ENCODE measurements around the gene MYD88. TPM values are rescaled to one million over a fixed set of nuclear protein-coding genes. Genes with fewer than 3 reads are reported as not detected.

MYD88 gene
- polyA plus RNA-seq, 1 experiment: 32.4 TPM

DNA sequence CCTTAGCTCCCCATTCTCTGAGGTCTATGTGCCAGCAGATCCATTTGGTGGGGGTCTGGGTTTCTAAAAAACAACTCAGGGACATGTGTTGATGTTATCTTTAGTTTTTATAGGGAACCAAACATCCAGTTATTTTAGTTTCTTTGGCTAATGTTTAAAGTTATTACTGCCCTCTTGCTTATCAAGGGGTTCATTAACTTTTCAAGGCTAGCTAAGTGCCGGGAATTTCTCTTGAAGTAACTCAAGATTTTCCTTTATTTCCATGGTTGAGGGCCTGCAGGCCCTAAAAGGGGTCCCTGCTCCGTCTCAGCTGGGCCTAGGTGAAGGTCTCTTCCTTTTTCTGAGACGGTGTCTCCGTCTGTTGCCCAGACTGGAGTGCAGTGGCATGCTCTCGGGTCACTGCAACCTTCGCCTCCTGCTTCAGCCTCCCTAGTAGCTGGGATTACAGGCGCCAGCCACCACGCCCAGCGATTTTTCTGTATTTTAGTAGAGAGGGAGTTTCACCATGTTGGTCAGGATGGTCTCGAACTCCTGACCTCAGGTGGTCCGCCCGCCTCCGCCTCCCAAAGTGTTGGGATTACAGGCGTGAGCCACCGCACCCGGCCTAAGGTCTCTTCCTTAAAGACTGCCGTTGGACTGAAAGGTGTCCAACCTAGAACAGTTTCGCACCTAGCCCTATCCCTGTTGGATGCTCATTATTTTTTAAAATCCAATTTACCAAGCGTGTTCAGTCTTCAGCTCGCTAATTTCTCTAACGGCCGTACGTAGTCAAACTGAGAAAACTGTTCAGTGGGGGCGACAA is 25.6 kb downstream of the MYD88 start:
- H3K27me3 ChIP-seq (ENCODE audit: control insufficient read depth, insufficient read depth, low read length): no peaks in the 10 kb centered on the region
- ChIA-PET POLR2A (interaction anchor here (0.6 to 3.8 kb wide), 6 partner anchors 8 to 83 kb away, joined by 3 to 27 read pairs (median 4); partner anchors contain the start of gene ACAA1), CTCF (interaction anchor here (0.6 to 1.6 kb wide), 3 partner anchors 11 to 353 kb away, joined by 4 to 6 read pairs (median 5); partner anchors contain the start of gene XYLB)
- peak overlapping the region; percentile 89 for H3K27ac ChIP-seq (ENCODE audit: low read depth, low read length)
- H3K9me3 ChIP-seq (ENCODE audit: control insufficient read depth, insufficient read depth, low read length): no peaks in the 10 kb centered on the region; the same call in 1 of the 2 replicates
- no peak for DNase-seq (ENCODE audit: low read depth, low spot score)
- TF ChIP-seq, protein P1, sequence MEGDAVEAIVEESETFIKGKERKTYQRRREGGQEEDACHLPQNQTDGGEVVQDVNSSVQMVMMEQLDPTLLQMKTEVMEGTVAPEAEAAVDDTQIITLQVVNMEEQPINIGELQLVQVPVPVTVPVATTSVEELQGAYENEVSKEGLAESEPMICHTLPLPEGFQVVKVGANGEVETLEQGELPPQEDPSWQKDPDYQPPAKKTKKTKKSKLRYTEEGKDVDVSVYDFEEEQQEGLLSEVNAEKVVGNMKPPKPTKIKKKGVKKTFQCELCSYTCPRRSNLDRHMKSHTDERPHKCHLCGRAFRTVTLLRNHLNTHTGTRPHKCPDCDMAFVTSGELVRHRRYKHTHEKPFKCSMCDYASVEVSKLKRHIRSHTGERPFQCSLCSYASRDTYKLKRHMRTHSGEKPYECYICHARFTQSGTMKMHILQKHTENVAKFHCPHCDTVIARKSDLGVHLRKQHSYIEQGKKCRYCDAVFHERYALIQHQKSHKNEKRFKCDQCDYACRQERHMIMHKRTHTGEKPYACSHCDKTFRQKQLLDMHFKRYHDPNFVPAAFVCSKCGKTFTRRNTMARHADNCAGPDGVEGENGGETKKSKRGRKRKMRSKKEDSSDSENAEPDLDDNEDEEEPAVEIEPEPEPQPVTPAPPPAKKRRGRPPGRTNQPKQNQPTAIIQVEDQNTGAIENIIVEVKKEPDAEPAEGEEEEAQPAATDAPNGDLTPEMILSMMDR (IDR thresholded peaks at IDR 0.05; ENCODE audit: low read depth, low read length): no peak
- peak overlapping the region; percentile 87 for H3K4me3 ChIP-seq (ENCODE audit: low read depth, low read length)

- CTCF ChIA-PET: interaction anchor here (0.6 to 1.2 kb wide), 2 partner anchors 354 to 357 kb away, joined by 3 to 5 read pairs; no protein-coding TSS in a partner anchor
- peak overlapping the region; percentile 89 for H3K27ac ChIP-seq (ENCODE audit: low read depth, low read length)
These were observed 26.1 kb downstream of the MYD88 start for GRCh38 chr3:38164643-38164951.

DNA sequence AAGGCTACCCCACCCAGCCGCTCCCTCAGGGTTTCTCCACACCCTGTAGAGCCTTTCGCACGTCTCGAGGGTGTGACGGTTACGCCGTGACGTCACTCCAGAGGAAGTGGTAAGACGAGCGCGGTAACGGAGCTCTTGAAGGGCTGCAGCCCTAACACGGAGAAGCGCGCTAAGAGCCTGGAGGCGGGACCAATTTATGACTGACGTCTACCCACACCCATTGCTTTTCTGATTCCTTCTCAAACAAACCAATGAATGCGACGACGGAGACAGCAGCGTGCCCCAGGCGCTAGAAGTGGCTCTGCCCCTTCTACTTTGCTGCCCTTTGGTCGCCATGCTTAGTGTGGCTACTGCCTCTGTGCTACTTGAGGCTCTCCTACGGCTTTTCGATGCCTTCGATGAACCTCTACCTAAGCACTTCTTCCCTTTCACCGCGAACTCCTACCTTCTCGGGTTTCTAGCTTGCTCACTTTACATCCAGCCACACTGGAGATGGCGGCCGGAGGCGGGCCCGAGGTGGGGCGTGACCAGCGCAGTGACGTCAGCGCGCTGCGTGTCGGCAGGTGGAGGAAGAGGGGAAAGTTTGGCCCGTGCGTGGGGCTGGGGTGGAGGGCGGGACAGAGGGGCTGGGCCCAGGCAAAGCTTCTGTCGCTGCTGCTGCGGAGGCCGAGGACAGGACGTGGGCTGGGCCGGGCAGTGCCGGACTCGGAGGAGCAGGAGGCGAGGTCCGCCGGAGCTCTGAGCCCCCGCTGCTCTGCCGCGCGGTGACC is 26.7 kb downstream of the MYD88 start, which contains the start of gene OXSR1:
OXSR1 (plus strand) TSS at position 586 of the 770 bp plus-strand sequence. CDS start 340 bp downstream, outside the sequence.
- DNase-seq (ENCODE audit: low read depth, low spot score): peak; percentile 99
- ChIA-PET CTCF (interaction anchor here (1.2 kb wide), 1 partner anchor 356 kb away, joined by 3 read pairs; no protein-coding TSS in a partner anchor), POLR2A (interaction anchor here (0.6 to 3.8 kb wide), 8 partner anchors 9 to 492 kb away, joined by 3 to 27 read pairs (median 3); partner anchors contain the start of genes ACAA1 and PLCD1)
- peak within 1 kb of the TSS; percentile 87 for H3K4me3 ChIP-seq (ENCODE audit: low read depth, low read length)
- no peaks in the 10 kb centered on the region for H3K27me3 ChIP-seq (ENCODE audit: control insufficient read depth, insufficient read depth, low read length)
- TF ChIP-seq, protein P1 (IDR thresholded peaks at IDR 0.05; ENCODE audit: low read depth, low read length): 0 out of 2 replicates have a peak, but pooled peaks have one; percentile 2
- peak within 1 kb of the TSS; percentile 89 for H3K27ac ChIP-seq (ENCODE audit: low read depth, low read length)
- H3K9me3 ChIP-seq (ENCODE audit: control insufficient read depth, insufficient read depth, low read length): no peaks in the 10 kb centered on the region; the same call in 1 of the 2 replicates

More at GRCh38 chr3:38164643-38164951, 26.1 kb downstream of the MYD88 start:
- Histone ChIP-seq H3K9me3 (ENCODE audit: control insufficient read depth, insufficient read depth, low read length) (no peaks in the 10 kb centered on the region; the same call in 1 of the 2 replicates), H3K27me3 (ENCODE audit: control insufficient read depth, insufficient read depth, low read length) (no peaks in the 10 kb centered on the region), H3K4me3 (ENCODE audit: low read depth, low read length) (peak overlapping the region; percentile 87)
- no peak for DNase-seq (ENCODE audit: low read depth, low spot score)
- TF ChIP-seq, protein P1 (IDR thresholded peaks at IDR 0.05; ENCODE audit: low read depth, low read length): no peak
- POLR2A ChIA-PET: interaction anchor here (0.6 to 3.8 kb wide), 7 partner anchors 9 to 135 kb away, joined by 3 to 27 read pairs (median 3); partner anchors contain the start of genes ACAA1 and PLCD1

DNA sequence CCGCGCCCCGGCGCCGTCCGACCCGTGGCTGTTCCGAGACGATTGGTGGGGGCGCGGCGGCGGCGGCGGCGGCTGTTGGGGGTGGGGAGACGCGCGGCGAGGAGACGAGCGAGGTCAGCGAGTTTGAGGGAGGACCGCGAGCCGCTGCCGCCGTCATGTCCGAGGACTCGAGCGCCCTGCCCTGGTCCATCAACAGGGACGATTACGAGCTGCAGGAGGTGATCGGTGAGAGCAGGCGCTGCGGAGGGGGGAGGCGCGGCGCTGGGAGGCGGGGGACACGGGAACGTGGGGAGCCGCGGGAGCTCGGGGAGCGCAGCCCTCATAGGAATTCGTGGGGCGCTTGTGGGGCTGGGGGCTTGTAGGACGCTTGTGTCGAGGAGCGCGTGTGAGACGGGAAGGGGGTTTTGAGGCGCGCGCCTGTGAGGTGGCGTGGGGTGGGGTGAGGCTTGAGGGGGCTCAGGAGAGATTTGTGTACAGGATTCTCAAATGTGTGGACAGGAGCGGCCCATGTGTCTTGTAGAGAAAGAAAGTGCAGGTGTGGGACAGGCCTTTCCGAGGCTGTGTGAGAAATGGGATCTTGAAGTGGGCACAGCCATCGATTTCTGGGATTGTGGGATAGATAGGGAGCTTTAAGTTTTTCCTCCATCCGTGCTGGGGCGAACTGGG is 27.4 kb downstream of the MYD88 start:
- no peak for DNase-seq (ENCODE audit: low read depth, low spot score)
- Histone ChIP-seq H3K4me3 (ENCODE audit: low read depth, low read length) (peak overlapping the region; percentile 87), H3K27ac (ENCODE audit: low read depth, low read length) (peak overlapping the region; percentile 89), H3K9me3 (ENCODE audit: control insufficient read depth, insufficient read depth, low read length) (no peaks in the 10 kb centered on the region; the same call in 1 of the 2 replicates), H3K27me3 (ENCODE audit: control insufficient read depth, insufficient read depth, low read length) (no peaks in the 10 kb centered on the region)
- POLR2A ChIA-PET: interaction anchor here (1.1 to 3.8 kb wide), 3 partner anchors 24 to 492 kb away, joined by 3 to 27 read pairs (median 7); partner anchors contain the start of gene ACAA1
- CTCF ChIA-PET: interaction anchor here (1.2 kb wide), 1 partner anchor 355 kb away, joined by 3 read pairs; no protein-coding TSS in a partner anchor
- TF ChIP-seq, protein P1 (IDR thresholded peaks at IDR 0.05; ENCODE audit: low read depth, low read length): no peak

Data from AG04450 (cell line).